Measurements from ENCODE around the gene FBH1.

FBH1 gene

DNA sequence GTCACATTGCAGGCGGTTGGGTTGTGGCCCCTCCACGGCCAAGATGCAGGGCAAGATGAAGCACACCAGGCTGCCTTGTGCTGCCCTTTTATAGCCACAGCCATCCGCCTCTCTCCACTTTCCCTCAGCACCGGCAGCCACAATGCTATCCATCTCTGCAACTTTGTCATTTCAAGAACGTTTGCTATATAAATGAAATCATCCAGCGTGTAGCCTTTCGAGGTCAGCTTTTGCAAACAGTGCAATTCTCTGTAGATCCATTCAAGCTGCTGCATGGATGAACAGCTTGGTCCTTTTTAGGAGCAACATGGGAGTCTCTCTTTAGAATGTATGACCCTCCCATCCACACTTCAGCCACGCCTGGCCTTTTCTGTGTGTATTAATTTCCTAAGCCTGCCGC, 93.7 kb downstream of the FBH1 start:
- no peak for DNase-seq

DNA sequence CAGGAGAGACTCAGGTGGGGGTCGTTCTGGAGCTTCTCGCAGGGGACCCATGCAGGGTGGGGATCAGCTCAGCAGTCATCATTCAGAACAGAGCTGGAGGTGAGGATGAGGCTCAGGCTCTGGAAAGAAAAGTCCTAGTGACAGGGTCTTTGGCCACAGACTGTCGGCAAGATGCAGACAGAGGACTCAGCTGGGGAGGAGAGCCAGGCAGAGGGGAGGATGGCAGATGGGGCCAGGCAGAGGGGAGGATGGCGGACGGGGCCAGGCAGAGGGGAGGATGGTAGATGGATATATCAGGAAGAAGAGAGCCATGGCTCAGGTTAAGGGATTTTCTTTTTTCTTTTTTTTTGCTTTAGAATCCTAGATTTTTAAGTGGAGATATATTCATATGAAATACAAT, 95.0 kb downstream of the FBH1 start:
- DNase-seq, result no peak
